Stimulated activated naive CD8-positive, alpha-beta T cell treated with anti-CD3 and anti-CD28 coated beads, Interleukin-15, amount 100 ng/mL, for 72 hours (primary cell): ENCODE data around the gene ARHGAP23.
"Not testable (repeated sequence)": the region's sequence is repeated elsewhere in the genome, so short reads cannot be mapped to it uniquely, and the experiment has no call there.

Experiments
- ATAC-seq: fragments of 150-1000 bp; cut with Tn5 transposase; 2 replicates; pipeline ENCODE4 v1.10.0; 2021; ENCODE audit warnings: mild to moderate bottlenecking, moderate library complexity
- DNase-seq, 2 donors: peaks; one replicate each; pipeline ENCODE4 v3.0.0; 2021 to 2022
- H3K27ac Mint-ChIP-seq, 2 donors: one replicate each; pipeline ENCODE4 v1.8.0; 2022; ENCODE audit warnings: mild to moderate bottlenecking in 2 of 2, mixed read lengths in 2 of 2, moderate library complexity in 2 of 2
- H3K27me3 Mint-ChIP-seq: one replicate; pipeline ENCODE4 v1.8.0; 2022; ENCODE audit warnings: mixed read lengths
- H3K4me1 Mint-ChIP-seq: one replicate; pipeline ENCODE4 v1.8.0; 2022; ENCODE audit warnings: mild to moderate bottlenecking, mixed read lengths
- H3K4me3 Mint-ChIP-seq, 2 donors: one replicate each; pipeline ENCODE4 v1.8.0; 2022; ENCODE audit warnings: mild to moderate bottlenecking in 2 of 2, mixed read lengths in 2 of 2, moderate library complexity in 1 of 2
- H3K9me3 Mint-ChIP-seq, 2 donors: one replicate each; pipeline ENCODE4 v1.8.0; 2022; ENCODE audit warnings: mixed read lengths in 2 of 2

The ARHGAP23 gene

DNA sequence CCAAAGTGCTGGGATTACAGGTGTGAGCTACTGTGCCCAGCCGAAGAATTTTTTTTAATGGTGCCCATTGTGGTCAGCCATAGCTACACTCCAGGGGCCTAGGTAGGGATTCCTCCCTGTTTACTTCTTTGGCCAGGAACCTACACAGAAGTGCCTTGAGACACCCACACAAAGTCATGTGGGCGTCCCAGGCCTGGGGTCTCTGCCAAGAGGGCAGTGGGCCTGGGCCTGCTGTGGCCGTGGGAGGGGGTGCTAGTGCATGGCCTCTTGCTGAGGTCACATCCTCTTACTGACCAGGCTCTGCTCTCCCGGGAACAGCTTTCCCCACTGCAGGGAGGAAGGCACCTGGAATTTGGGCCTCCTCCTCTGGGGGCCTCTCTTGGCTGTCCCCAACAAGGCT lies 50.4 kb downstream of the ARHGAP23 start:
- not testable (repeated sequence) for DNase-seq, H3K27ac Mint-ChIP-seq, H3K9me3 Mint-ChIP-seq, H3K4me1 Mint-ChIP-seq, H3K27me3 Mint-ChIP-seq, ATAC-seq, H3K4me3 Mint-ChIP-seq

DNA sequence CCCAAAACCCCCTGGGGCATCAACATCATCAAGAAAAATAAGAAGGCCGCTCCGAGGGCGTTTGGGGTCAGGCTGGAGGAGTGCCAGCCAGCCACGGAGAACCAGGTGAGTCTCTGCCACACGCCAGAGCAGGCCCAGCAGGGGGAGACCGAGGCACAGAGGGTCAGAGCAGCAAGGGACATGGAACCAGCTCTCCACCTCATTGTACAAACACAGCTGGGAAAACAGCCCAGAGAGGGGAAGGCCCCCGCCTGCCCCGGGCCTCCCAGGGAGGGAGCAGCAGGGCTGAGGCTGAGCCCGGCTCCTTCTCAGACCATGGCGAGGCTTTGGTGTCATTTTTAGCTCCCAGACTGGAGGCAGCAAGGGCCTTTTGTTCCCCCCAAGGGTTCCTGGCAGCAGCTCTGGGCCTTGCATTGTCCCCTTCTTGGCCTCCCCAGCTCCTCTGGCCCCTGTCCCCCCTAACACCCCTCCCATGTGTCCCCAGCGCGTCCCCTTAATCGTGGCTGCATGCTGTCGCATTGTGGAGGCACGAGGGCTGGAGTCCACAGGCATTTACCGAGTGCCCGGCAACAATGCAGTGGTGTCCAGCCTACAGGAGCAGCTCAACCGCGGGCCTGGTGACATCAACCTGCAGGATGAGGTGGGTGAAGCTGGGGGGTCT lies 53.9 kb downstream of the ARHGAP23 start:
- not testable (repeated sequence) for H3K27ac Mint-ChIP-seq, H3K27me3 Mint-ChIP-seq, H3K9me3 Mint-ChIP-seq, ATAC-seq, H3K4me3 Mint-ChIP-seq, DNase-seq
- peaks cover 10% of the 10 kb centered on the region for H3K4me1 Mint-ChIP-seq

DNA sequence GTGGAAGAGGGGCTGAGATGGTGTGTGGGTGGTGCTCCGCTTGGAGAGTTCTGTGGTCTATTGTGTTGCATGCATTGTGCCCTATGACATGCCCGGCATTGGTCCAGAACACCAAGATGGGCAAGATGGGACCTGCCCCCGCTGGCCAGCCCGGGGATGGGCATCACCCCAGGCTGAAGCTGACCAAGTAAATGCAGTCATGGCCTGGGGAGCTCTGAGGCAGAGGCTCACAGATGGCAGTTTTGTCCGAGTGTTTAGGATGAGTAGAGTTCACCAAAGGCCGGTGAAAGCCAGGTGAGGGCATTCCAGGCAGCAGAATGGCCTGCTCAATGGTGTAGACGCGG lies 54.4 kb downstream of the ARHGAP23 start:
- not testable (repeated sequence) for H3K9me3 Mint-ChIP-seq, H3K4me3 Mint-ChIP-seq, ATAC-seq, DNase-seq, H3K27me3 Mint-ChIP-seq, H3K27ac Mint-ChIP-seq
- H3K4me1 Mint-ChIP-seq, result peaks cover 10% of the 10 kb centered on the region

DNA sequence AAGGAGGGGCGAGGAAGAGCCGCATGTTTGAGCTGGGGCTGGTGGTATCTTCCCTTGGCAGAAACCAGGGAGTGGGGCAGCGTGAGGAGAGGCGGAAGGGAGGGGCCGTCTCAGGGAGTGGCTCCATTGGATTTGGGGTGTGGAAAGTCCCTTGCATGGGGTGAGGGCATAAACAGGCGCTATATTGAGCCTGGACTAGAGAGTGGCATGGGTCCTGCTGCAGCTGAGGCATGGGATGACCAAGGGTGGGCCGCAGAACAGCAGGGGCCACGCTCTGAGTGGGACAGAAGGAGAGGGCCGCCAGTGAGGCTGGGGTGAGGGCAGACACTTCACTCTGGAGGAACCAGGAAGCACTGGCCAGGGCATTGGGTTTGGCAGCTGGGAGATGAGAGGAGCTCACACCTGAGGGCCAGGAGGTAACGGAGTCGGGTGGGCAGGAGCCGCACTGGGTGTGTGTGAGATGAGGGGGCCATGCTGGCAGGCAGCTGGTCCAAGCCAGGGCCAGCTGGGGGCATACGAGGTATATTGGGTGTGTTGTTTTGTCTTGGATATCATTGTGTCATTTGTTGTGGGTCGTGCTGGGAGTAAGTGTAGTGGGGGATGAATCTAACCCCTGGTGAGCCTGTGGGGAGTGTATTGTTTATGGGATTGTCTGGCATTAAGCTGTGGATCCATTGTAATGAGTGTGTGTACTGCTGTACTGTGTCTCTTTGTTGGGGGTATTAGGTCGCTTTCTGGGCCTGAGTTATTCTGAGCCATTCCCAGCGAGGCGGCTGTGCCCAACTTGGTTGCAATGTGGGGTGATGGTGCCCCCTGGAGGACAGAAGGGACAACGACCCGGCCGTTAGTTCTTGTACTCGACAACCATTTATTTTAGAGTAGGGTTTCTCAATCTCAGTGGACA lies 56.2 kb downstream of the ARHGAP23 start:
- H3K4me3 Mint-ChIP-seq, H3K9me3 Mint-ChIP-seq, H3K27me3 Mint-ChIP-seq: not testable (repeated sequence)
- H3K4me1 Mint-ChIP-seq, result peaks cover 10% of the 10 kb centered on the region
- peak overlapping the region; percentile 3 to 51 for H3K27ac Mint-ChIP-seq
- DNase-seq (peak; percentile 57 to 63), ATAC-seq (peak; percentile 84)

DNA sequence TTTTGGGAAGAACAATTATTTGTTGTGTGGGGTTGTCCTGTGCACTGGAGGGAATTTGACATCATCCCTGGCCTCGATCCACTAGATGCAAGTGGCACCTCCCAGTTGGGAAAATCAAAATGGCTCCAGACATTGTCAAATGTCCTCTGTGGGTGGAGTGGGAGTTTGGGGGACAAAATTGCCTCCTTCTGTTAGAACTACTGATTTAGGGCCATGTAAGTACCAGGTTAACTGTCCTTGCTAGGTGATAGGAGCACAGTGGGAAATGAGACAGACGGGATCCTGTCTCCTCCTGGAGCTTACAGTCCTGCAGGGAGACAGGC lies 56.8 kb downstream of the ARHGAP23 start:
- no peak for ATAC-seq
- Mint-ChIP-seq H3K4me3 (no peak overlapping the region), H3K9me3 (no peaks in the 10 kb centered on the region), H3K4me1 (peaks cover 10% of the 10 kb centered on the region), H3K27ac (peak overlapping the region; percentile 3 to 51), H3K27me3 (peaks cover 9% of the 10 kb centered on the region)
- no peak for DNase-seq

DNA sequence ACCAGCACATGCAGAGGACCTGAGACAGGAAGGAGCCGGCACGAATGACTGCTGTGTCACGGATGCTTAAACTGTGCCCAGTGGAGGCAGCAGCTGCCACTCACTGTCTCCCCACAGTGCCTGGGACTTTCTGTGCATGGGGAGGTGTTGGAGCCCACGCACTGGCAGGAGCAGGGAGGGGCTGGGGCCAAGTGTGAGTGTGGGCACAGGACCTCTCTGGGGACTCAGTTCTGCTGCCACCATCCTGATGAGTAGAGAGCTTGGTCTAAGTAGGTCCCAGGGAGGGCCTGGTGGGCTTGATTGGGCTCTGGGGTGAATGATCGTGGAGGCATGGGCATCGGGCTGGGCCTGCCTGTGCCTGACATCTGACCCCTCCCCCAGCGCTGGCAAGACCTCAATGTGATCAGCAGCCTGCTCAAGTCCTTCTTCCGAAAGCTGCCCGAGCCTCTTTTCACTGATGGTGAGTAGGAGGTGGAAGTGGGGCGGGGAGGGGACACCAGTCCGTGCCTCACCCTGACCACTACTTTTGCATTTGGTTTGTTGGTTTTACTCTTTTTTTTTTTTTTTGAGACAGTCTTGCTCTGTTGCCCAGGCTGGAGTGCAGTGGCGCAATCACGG lies 57.5 kb downstream of the ARHGAP23 start:
- H3K4me1 Mint-ChIP-seq, result peaks cover 10% of the 10 kb centered on the region
- ATAC-seq, H3K27me3 Mint-ChIP-seq, H3K9me3 Mint-ChIP-seq, DNase-seq, H3K27ac Mint-ChIP-seq, H3K4me3 Mint-ChIP-seq: not testable (repeated sequence)

DNA sequence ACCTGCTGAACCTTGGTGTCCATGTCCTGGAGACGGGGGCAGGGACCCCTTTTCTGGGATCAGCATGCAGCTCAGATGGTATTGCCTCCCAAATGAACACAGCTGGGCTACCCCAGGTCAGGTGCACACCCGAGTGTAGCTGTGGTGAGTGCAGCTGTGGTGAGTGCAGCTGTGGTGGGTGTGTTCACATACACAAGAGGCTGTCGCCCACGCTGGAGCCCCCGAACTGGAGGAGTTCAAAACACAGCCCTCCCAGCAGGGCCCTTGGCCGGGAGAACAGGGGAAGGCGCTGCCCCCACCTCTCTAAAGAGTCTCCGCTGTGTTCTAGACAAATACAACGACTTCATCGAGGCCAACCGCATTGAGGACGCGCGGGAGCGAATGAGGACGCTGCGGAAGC lies 61.5 kb downstream of the ARHGAP23 start:
- ATAC-seq, result not testable (repeated sequence)
- H3K4me1 Mint-ChIP-seq, result peaks cover 10% of the 10 kb centered on the region

DNA sequence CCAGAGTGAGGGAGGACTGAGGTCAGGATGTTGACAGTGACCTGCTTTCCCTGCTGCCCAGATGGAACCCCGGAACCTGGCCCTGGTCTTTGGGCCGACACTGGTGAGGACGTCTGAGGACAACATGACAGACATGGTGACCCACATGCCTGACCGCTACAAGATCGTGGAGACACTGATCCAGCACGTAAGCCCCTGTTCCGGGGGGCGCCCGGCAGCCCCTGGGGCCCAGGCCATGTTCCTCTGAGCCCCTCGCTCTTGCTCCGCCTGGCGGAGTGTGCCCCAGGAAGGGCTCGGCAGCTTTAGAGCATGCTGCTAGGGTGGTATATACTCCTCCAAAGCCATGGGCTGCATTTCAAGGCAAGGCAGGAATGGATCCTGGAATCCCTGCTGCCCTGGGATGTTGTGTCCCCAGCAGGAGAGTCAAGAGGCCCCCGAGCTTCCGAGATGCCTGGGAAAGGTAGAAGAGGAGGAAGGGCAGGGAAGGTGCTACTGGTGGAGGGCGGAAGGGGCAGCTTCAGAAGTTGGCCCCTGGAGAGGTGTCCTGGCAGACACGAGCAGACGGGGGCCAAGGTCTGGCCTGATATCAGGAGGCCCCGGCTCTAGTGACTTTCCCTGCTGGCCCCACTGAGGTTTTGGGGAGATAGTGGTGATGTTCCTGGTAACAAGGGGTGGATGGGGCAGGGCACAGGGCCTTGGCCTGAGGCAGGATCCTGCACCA lies 63.2 kb downstream of the ARHGAP23 start:
- not testable (repeated sequence) for ATAC-seq, H3K4me3 Mint-ChIP-seq, H3K9me3 Mint-ChIP-seq, H3K27me3 Mint-ChIP-seq, H3K4me1 Mint-ChIP-seq, H3K27ac Mint-ChIP-seq, DNase-seq

More for the DNA sequence above, 61.5 kb downstream of the ARHGAP23 start:
- H3K27ac Mint-ChIP-seq, result peak overlapping the region in 1 of 2 donors; percentile 19
- H3K9me3 Mint-ChIP-seq, H3K27me3 Mint-ChIP-seq, H3K4me3 Mint-ChIP-seq, DNase-seq: not testable (repeated sequence)

DNA sequence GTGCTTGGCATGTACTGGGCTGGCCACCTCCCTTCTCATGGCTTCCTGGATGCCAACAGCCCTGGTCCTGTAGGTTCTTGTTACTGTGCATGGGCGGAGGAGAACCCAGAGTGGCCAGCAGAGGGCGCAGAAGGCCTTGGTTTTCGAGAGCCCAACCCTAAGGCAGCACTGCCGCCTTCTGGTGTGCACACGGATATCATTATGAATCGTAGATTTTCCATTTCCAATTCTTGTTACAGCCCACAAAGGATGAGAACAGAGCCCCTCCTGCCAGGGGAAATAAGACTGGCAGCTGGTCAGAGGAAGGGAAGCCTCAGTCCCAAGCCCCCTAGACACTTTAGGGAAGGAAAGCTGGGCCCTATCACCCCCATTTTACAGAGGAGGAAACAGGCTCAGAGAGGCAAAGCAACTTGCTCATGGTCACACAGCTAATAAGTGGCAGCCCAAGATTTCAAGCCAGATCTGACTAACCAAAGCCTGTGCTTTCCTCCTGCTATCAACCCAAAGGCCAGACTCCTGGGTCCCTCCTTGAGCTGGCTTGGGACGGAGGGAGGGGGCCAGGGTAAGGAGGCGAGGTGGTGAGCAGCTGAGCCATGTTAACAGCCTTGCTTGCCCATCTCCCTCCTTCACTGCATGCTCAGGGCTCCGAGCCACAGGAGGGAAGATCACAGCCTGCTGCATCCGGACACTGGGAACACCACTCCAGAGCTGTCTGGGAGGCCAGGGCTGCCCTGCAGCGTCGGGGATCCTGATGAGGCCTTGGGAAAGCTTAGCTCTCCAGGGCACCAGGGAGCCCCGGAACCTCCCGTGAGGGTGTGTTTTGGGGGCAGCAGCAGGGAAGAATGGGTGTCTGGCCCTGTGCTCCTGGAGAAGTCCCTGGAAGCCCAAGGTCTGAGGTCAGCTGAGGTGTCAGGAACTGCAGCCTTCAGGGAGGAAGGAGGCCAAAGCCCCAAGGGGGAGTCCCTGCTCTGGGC lies 64.1 kb downstream of the ARHGAP23 start:
- H3K27me3 Mint-ChIP-seq, H3K4me1 Mint-ChIP-seq, H3K4me3 Mint-ChIP-seq, H3K27ac Mint-ChIP-seq, H3K9me3 Mint-ChIP-seq: not testable (repeated sequence)
- DNase-seq, result peak; percentile 88 to 90
- ATAC-seq, result peak; percentile 73

DNA sequence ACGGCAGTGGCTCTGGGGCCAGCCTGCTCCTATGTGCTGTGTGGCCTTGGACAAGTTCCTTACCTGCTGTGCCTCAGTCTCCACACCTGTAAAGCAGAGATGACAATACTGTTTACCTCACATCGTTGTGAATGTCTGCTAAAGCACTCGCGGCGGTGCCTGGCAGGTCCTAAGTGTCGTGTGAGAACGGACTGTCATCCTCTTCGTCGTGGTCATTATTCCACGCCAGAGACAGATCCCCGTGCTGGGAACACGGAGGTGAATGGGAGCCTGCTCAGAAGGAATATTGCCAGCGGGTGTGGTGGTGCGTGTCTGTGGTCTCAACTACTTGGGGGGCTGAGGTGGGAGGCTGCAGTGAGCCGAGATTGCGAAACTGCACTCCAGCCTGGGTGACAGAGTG lies 65.9 kb downstream of the ARHGAP23 start:
- DNase-seq, H3K4me3 Mint-ChIP-seq, H3K4me1 Mint-ChIP-seq, ATAC-seq, H3K27ac Mint-ChIP-seq, H3K27me3 Mint-ChIP-seq: not testable (repeated sequence)
- H3K9me3 Mint-ChIP-seq, result peaks cover 0 to 12% of the 10 kb centered on the region in 2 donors

DNA sequence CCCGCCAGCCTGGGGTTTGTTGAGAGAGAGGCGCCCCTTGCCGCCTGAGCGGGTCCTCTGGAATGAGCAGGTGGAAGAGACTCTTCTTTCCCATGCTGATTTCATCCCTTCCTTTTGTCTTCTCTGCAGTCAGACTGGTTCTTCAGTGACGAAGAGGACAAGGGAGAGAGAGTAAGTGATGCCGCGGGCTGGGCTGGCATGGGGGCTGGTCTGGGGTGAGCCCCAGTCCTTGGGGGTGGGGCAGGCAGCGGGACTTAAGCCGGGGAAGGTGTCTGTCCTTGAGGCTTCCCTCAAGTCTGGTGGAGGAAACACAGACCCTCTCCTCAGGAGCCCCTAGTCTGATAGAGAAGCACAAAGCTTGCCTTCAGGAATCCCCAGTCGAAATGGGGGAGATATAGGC lies 69.4 kb downstream of the ARHGAP23 start:
- not testable (repeated sequence) for H3K27ac Mint-ChIP-seq, H3K27me3 Mint-ChIP-seq, ATAC-seq, DNase-seq, H3K4me1 Mint-ChIP-seq, H3K4me3 Mint-ChIP-seq
- peaks cover 0 to 12% of the 10 kb centered on the region in 2 donors for H3K9me3 Mint-ChIP-seq

DNA sequence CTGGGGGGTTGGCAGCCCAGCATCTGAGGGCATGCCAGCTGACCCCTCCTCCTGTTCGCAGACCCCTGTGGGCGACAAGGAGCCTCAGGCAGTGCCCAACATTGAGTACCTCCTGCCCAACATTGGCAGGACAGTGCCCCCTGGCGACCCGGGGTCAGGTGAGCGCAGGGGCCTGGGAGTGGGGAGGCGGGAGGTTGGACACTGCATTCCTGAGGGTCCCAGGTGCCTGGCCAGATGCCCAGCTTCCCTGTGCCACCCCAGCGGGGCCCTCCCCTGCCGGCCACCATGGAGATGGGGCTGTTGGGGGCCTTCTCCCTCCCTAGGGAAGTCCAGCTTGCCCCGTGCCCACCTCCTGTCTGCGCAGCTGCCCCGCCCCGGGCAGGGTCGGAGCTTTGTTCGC lies 70.1 kb downstream of the ARHGAP23 start:
- H3K4me1 Mint-ChIP-seq, result no peaks in the 10 kb centered on the region
- H3K9me3 Mint-ChIP-seq, result peaks cover 0 to 12% of the 10 kb centered on the region in 2 donors
- DNase-seq (no peak), ATAC-seq (no peak)
- no peak overlapping the region for H3K4me3 Mint-ChIP-seq
- H3K27me3 Mint-ChIP-seq, result peaks cover 5% of the 10 kb centered on the region
- no peak overlapping the region for H3K27ac Mint-ChIP-seq

DNA sequence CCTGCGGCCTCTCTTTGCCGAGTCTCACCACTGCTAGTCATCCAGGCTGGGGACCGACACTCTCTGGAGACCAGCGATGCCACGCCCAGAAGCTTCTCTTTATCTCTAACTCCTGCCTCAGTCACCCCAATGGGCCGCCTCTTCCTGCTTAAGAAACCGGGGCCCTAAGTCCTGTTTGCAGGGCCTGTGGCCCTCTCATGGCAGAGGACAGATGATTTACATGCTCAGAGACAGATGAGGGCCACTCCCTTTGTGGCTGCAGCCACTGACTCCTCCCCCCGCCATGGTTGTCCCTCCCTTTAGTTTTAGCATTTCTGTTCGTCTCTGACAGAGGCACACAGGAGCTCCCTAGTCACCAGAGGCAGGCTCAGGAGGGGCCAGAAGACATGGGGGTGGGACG lies 71.0 kb downstream of the ARHGAP23 start:
- H3K27me3 Mint-ChIP-seq, H3K4me1 Mint-ChIP-seq, DNase-seq, ATAC-seq, H3K4me3 Mint-ChIP-seq, H3K27ac Mint-ChIP-seq: not testable (repeated sequence)
- H3K9me3 Mint-ChIP-seq, result peaks cover 0 to 12% of the 10 kb centered on the region in 2 donors

DNA sequence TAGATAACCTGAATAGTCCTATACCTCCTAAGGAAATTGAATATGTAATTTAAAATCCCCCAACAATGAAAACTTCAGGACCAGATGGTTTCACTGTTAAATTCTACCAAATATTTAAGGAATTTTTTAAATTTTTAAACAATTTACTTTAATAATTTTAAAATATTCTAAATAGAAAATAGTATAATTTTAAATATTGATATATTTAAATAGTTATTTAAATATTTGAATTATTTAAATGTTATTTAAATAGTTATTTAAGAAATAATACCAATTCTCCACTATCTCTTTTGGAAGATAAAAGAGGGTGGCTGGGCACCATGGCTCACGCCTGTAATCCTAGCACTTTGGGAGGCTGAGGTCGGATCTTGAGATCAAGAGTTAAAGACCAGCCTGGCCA lies 73.5 kb downstream of the ARHGAP23 start:
- H3K4me1 Mint-ChIP-seq, H3K27ac Mint-ChIP-seq, H3K4me3 Mint-ChIP-seq, ATAC-seq, DNase-seq, H3K27me3 Mint-ChIP-seq: not testable (repeated sequence)
- H3K9me3 Mint-ChIP-seq, result peaks cover 0 to 12% of the 10 kb centered on the region in 2 donors
